Fibroblast of lung (primary cell): ENCODE measurements around the gene RASGEF1C. TPM values are rescaled to one million over a fixed set of nuclear protein-coding genes. Genes with fewer than 3 reads are reported as not detected.

Source experiments
- DNase-seq, 2 donors: peaks; one replicate each; pipeline versions ENCODE4 v3.0.0 to v3.0.0-alpha.2; 2010; ENCODE audit warnings: low read depth in 2 of 2
- H2AFZ ChIP-seq: 2 replicates; pipeline ENCODE4 v1.5.1; 2012; ENCODE audit warnings: low read length, control low read depth, inconsistent platforms
- H3K27ac ChIP-seq: 2 replicates; pipeline ENCODE4 v1.5.1; 2011; ENCODE audit warnings: low read length, control low read depth; ENCODE audit not compliant: insufficient read depth
- H3K27me3 ChIP-seq: 2 replicates; pipeline ENCODE4 v1.5.1; 2011; ENCODE audit warnings: mild to moderate bottlenecking, low read length; ENCODE audit not compliant: control insufficient read depth, insufficient read depth
- H3K36me3 ChIP-seq: 2 replicates; pipeline ENCODE4 v1.5.1; 2011; ENCODE audit warnings: low read length; ENCODE audit not compliant: control insufficient read depth, insufficient read depth
- H3K4me1 ChIP-seq: 2 replicates; pipeline ENCODE4 v1.5.1; 2011; ENCODE audit warnings: low read length; ENCODE audit not compliant: control insufficient read depth, insufficient read depth; ENCODE audit errors: extremely low read depth
- H3K4me2 ChIP-seq: 2 replicates; pipeline ENCODE4 v1.5.1; 2011; ENCODE audit warnings: low read length, control low read depth; ENCODE audit not compliant: insufficient read depth; ENCODE audit errors: extremely low read depth
- H3K4me3 ChIP-seq, 4 experiments: fragments of 200-600 bp in 1 of 4; sonication (generic) in 1 of 4; replicated peaks in 1 of 4; 2 replicates each; pipeline ENCODE4 v1.5.1; 2011 to 2016; ENCODE audit warnings: low read length in 4 of 4, low read depth in 3 of 4, mild to moderate bottlenecking in 3 of 4, control low read depth in 2 of 4, inconsistent platforms in 1 of 4, mixed read lengths in 1 of 4; ENCODE audit not compliant: insufficient read depth in 1 of 4; ENCODE audit errors: control extremely low read depth in 1 of 4
- H3K79me2 ChIP-seq: 2 replicates; pipeline ENCODE4 v1.5.1; 2012; ENCODE audit warnings: mild to moderate bottlenecking, low read length, inconsistent platforms; ENCODE audit not compliant: control insufficient read depth, insufficient read depth
- H3K9ac ChIP-seq: 2 replicates; pipeline ENCODE4 v1.5.1; 2011; ENCODE audit warnings: mild to moderate bottlenecking, low read length, control low read depth; ENCODE audit not compliant: insufficient read depth
- H3K9me3 ChIP-seq: 2 replicates; pipeline ENCODE4 v1.5.1; 2012; ENCODE audit warnings: low read depth, low read length; ENCODE audit not compliant: control insufficient read depth, insufficient read depth
- H4K20me1 ChIP-seq: 2 replicates; pipeline ENCODE4 v1.5.1; 2011; ENCODE audit warnings: low read length; ENCODE audit not compliant: control insufficient read depth, insufficient read depth; ENCODE audit errors: extremely low read depth
- CTCF ChIP-seq, 2 donors: IDR thresholded peaks in 1 of 2; conservative IDR thresholded peaks in 1 of 2; 1 replicate in 1 of 2; 2 replicates in 1 of 2; pipeline ENCODE4 v1.5.1; 2011 to 2012; ENCODE audit warnings: low read length in 2 of 2, control low read depth in 1 of 2, inconsistent platforms in 1 of 2, low read depth in 1 of 2, mild to moderate bottlenecking in 1 of 2
- EZH2 ChIP-seq: IDR thresholded peaks from 2 replicates; pipeline ENCODE4 v1.5.1; 2012; ENCODE audit warnings: low read length, control low read depth, mild to moderate bottlenecking; ENCODE audit errors: missing control alignments
- polyA plus RNA-seq, 2 donors: library from polyadenylated mRNA; depleted of rRNA in 1 of 2; stranded (reverse) in 1 of 2; unstranded in 1 of 2; fragments of >200 nt; gene quantifications; 2 replicates each; pipeline ENCODE4 v1.2.1, GENCODE V29; 2011 to 2012; ENCODE audit warnings: missing spikeins in 1 of 2
- total RNA-seq: library from RNA; depleted of rRNA; stranded (reverse); fragments of >200 nt; gene quantifications from 2 replicates; pipeline ENCODE4 v1.2.1, GENCODE V29; 2014

Gene RASGEF1C
- total and polyA plus RNA-seq, 2 donors (not counting 1 experiment from before 2014, with no cell fraction given) = under 0.01 TPM; not detected in 1

- TF ChIP-seq EZH2 (no peak), CTCF (conservative IDR thresholded peaks at IDR 0.05 in 1 of 2, IDR thresholded peaks at IDR 0.05 in 1 of 2; ENCODE audit: low read depth in 1 of 2, low read length in 2 of 2) (no peak)
- no peak for DNase-seq
- no peak overlapping the region for H3K4me3 ChIP-seq
Observed at GRCh38 chr5:180176191-180176590, 32.8 kb downstream of the RASGEF1C start.

GRCh38 chr5:180175015-180175431, 34.0 kb downstream of the RASGEF1C start:
- H3K4me1 ChIP-seq = no peaks in the 10 kb centered on the region
- H4K20me1 ChIP-seq = no peaks in the 10 kb centered on the region
- no peaks in the 10 kb centered on the region for H3K9me3 ChIP-seq
- H3K36me3 ChIP-seq = no peaks in the 10 kb centered on the region
- no peak overlapping the region for H3K4me2 ChIP-seq
- no peak overlapping the region for H3K4me3 ChIP-seq
- H3K27ac ChIP-seq = no peak overlapping the region
- no peak overlapping the region for H3K9ac ChIP-seq
- no peaks in the 10 kb centered on the region for H3K79me2 ChIP-seq
- no peak for DNase-seq
- no peaks in the 10 kb centered on the region for H3K27me3 ChIP-seq
- H2AFZ ChIP-seq = no peak overlapping the region
- TF ChIP-seq CTCF (conservative IDR thresholded peaks at IDR 0.05 in 1 of 2, IDR thresholded peaks at IDR 0.05 in 1 of 2; ENCODE audit: low read depth in 1 of 2, low read length in 2 of 2) (no peak), EZH2 (no peak)

More at GRCh38 chr5:180176191-180176590, 32.8 kb downstream of the RASGEF1C start:
- Histone ChIP-seq H4K20me1 (no peaks in the 10 kb centered on the region), H3K9me3 (no peaks in the 10 kb centered on the region), H3K36me3 (no peaks in the 10 kb centered on the region), H3K27ac (no peak overlapping the region), H2AFZ (no peak overlapping the region), H3K79me2 (no peaks in the 10 kb centered on the region), H3K4me2 (no peak overlapping the region), H3K9ac (no peak overlapping the region), H3K27me3 (no peaks in the 10 kb centered on the region), H3K4me1 (no peaks in the 10 kb centered on the region)

GRCh38 chr5:180174587-180174972, 34.4 kb downstream of the RASGEF1C start:
- no peak overlapping the region for H3K4me2 ChIP-seq
- no peak overlapping the region for H3K4me3 ChIP-seq
- H3K9ac ChIP-seq = no peak overlapping the region
- no peak for TF ChIP-seq CTCF (conservative IDR thresholded peaks at IDR 0.05 in 1 of 2, IDR thresholded peaks at IDR 0.05 in 1 of 2; ENCODE audit: low read depth in 1 of 2, low read length in 2 of 2)
- no peak for TF ChIP-seq EZH2
- no peak overlapping the region for H2AFZ ChIP-seq
- no peaks in the 10 kb centered on the region for H4K20me1 ChIP-seq
- no peaks in the 10 kb centered on the region for H3K27me3 ChIP-seq
- no peak for DNase-seq
- H3K36me3 ChIP-seq = no peaks in the 10 kb centered on the region
- no peaks in the 10 kb centered on the region for H3K79me2 ChIP-seq
- no peaks in the 10 kb centered on the region for H3K9me3 ChIP-seq
- no peaks in the 10 kb centered on the region for H3K4me1 ChIP-seq
- no peak overlapping the region for H3K27ac ChIP-seq
